H1 (cell line): Measurements from ENCODE around the gene PHEX. TPM values are rescaled to one million over a fixed set of nuclear protein-coding genes. Genes with fewer than 3 reads are reported as not detected.

Source experiments
- ATF2 ChIP-seq: IDR thresholded peaks from 2 replicates; pipeline ENCODE4 v1.6.1; 2012; ENCODE audit warnings: low read length, inconsistent platforms
- CEBPB ChIP-seq: IDR thresholded peaks from 2 replicates; pipeline ENCODE4 v1.6.1; 2012; ENCODE audit warnings: low read depth, low read length
- CHD2 ChIP-seq: IDR thresholded peaks from 2 replicates; pipeline ENCODE4 v1.6.1; 2012; ENCODE audit warnings: low read length, improper control_type of control experiment
- CHD7 ChIP-seq: fragments of 300-600 bp; sonication (generic); IDR thresholded peaks from 2 replicates; pipeline ENCODE4 v1.7.1; 2012; ENCODE audit warnings: low read length, moderate library complexity, mild to moderate bottlenecking, inconsistent platforms; ENCODE audit not compliant: insufficient replicate concordance
- HDAC6 ChIP-seq: IDR thresholded peaks from one replicate; pipeline ENCODE4 v1.7.1; 2012; ENCODE audit warnings: low read depth, mild to moderate bottlenecking, inconsistent platforms, low read length, moderate library complexity
- KDM4A ChIP-seq: IDR thresholded peaks from one replicate; pipeline ENCODE4 v1.7.1; 2012; ENCODE audit warnings: low read depth, mild to moderate bottlenecking, moderate library complexity, low read length, inconsistent platforms; ENCODE audit not compliant: severe bottlenecking
- NRF1 ChIP-seq: IDR thresholded peaks from 2 replicates; pipeline ENCODE4 v1.6.1; 2011; ENCODE audit warnings: mild to moderate bottlenecking, low read depth, low read length, improper control_type of control experiment
- POLR2AphosphoS5 ChIP-seq: IDR thresholded peaks from 2 replicates; pipeline ENCODE4 v1.6.1; 2011; ENCODE audit warnings: low read depth, low read length
- RNF2 ChIP-seq: fragments of 200-900, 300-1000 bp; sonication (generic); IDR thresholded peaks from 2 replicates; pipeline ENCODE4 v1.7.1; 2016; ENCODE audit warnings: borderline replicate concordance, low read depth, mild to moderate bottlenecking, antibody characterized with exemption, low read length; ENCODE audit not compliant: poor library complexity, severe bottlenecking; ENCODE audit errors: missing control alignments
- SP4 ChIP-seq: IDR thresholded peaks from 2 replicates; pipeline ENCODE4 v1.6.1; 2012; ENCODE audit warnings: low read length, inconsistent platforms
- polyA plus RNA-seq, 7 experiments: library from polyadenylated mRNA; depleted of rRNA in 3 of 7; stranded (reverse) in 5 of 7; unstranded in 2 of 7; fragments of >200 nt in 5 of 7; fragments of 200-250 nt in 2 of 7; gene quantifications; 1 replicate in 5 of 7; 2 replicates in 1 of 7; 4 replicates in 1 of 7; pipeline versions ENCODE4 v1.2.1 to v1.2.3, GENCODE V29; 2011 to 2013; ENCODE audit warnings: missing spikeins in 2 of 7, mixed read lengths in 2 of 7
- total RNA-seq: library from RNA; stranded (reverse); fragmentation: NEBNext Ultra II Directional; extraction: Animal tissue kit (Norgen Biotek cat#: 25700); gene quantifications from 2 replicates; pipeline ENCODE4 v1.2.1, GENCODE V29; 2021

The PHEX gene
- total and polyA plus RNA-seq, 2 of the 8 experiments (the other 6 are each of a cell fraction or from before 2014, with no cell fraction given): 0.03 to 0.11 TPM

- TF ChIP-seq CHD7 (no peak), HDAC6 (no peak), CEBPB (no peak), CHD2 (no peak), RNF2 (no peak), ATF2 (no peak), SP4 (no peak), KDM4A (no peak), POLR2AphosphoS5 (no peak), NRF1 (no peak)
Measured at GRCh38 chrX:22105231-22105630, 73.1 kb downstream of the PHEX start (continued).
